H9 (cell line): ENCODE measurements around the gene KBTBD12. TPM values are rescaled to one million over a fixed set of nuclear protein-coding genes. Genes with fewer than 3 reads are reported as not detected.

Experiments
- DNase-seq: peaks from one replicate; pipeline ENCODE4 v3.0.0-alpha.2; 2017
- H2AFZ ChIP-seq: one replicate; pipeline ENCODE4 v1.6.1; 2013; ENCODE audit warnings: mild to moderate bottlenecking, low read length, control low read depth, moderate library complexity
- H2AK5ac ChIP-seq: 2 replicates; pipeline ENCODE4 v1.6.1; 2013; ENCODE audit warnings: low read length, control low read depth, mixed read lengths; ENCODE audit not compliant: insufficient read length
- H2BK120ac ChIP-seq: one replicate; pipeline ENCODE4 v1.6.1; 2013; ENCODE audit warnings: low read depth, mild to moderate bottlenecking, low read length, control low read depth, inconsistent platforms; ENCODE audit not compliant: poor library complexity, severe bottlenecking
- H2BK12ac ChIP-seq: 2 replicates; pipeline ENCODE4 v1.6.1; 2013; ENCODE audit warnings: low read length, control low read depth, mixed read lengths, low read depth; ENCODE audit not compliant: insufficient read length
- H2BK15ac ChIP-seq: 2 replicates; pipeline ENCODE4 v1.6.1; 2013; ENCODE audit warnings: low read depth, low read length, control low read depth
- H2BK20ac ChIP-seq: one replicate; pipeline ENCODE4 v1.6.1; 2013; ENCODE audit warnings: low read depth, mild to moderate bottlenecking, low read length, control low read depth, inconsistent platforms; ENCODE audit not compliant: poor library complexity, severe bottlenecking
- H2BK5ac ChIP-seq: 2 replicates; pipeline ENCODE4 v1.6.1; 2013; ENCODE audit warnings: low read length, control low read depth, mixed read lengths; ENCODE audit not compliant: insufficient read length
- H3K14ac ChIP-seq: 2 replicates; pipeline ENCODE4 v1.6.1; 2013; ENCODE audit warnings: low read length, control low read depth; ENCODE audit not compliant: insufficient read depth
- H3K18ac ChIP-seq: 2 replicates; pipeline ENCODE4 v1.6.1; 2013; ENCODE audit warnings: low read depth, mild to moderate bottlenecking, mixed read lengths, low read length, control low read depth; ENCODE audit not compliant: insufficient read length
- H3K23ac ChIP-seq: 2 replicates; pipeline ENCODE4 v1.6.1; 2013; ENCODE audit warnings: low read length, control low read depth, mixed read lengths, low read depth; ENCODE audit not compliant: insufficient read length
- H3K23me2 ChIP-seq: 2 replicates; pipeline ENCODE4 v1.6.1; 2013; ENCODE audit warnings: low read depth, mild to moderate bottlenecking, mixed read lengths, low read length, control low read depth; ENCODE audit not compliant: insufficient read length, poor library complexity, severe bottlenecking
- H3K27ac ChIP-seq: 2 replicates; pipeline ENCODE4 v1.5.1; 2013; ENCODE audit warnings: low read length, control low read depth, mixed read lengths, low read depth; ENCODE audit not compliant: insufficient read length
- H3K27me3 ChIP-seq: 2 replicates; pipeline ENCODE4 v1.6.1; 2013; ENCODE audit warnings: low read length, control low read depth, inconsistent platforms; ENCODE audit not compliant: insufficient read depth
- H3K4ac ChIP-seq: 2 replicates; pipeline ENCODE4 v1.6.1; 2013; ENCODE audit warnings: low read depth, mild to moderate bottlenecking, control low read depth, inconsistent platforms, low read length, moderate library complexity
- H3K4me1 ChIP-seq: 2 replicates; pipeline ENCODE4 v1.6.1; 2013; ENCODE audit warnings: low read length, control low read depth, inconsistent platforms; ENCODE audit not compliant: insufficient read depth
- H3K4me2 ChIP-seq: 2 replicates; pipeline ENCODE4 v1.6.1; 2013; ENCODE audit warnings: low read length, control low read depth, mixed read lengths; ENCODE audit not compliant: insufficient read length, insufficient read depth
- H3K56ac ChIP-seq: 2 replicates; pipeline ENCODE4 v1.6.1; 2013; ENCODE audit warnings: low read depth, mild to moderate bottlenecking, mixed read lengths, low read length, control low read depth; ENCODE audit not compliant: insufficient read length
- H3K79me1 ChIP-seq: 2 replicates; pipeline ENCODE4 v1.6.1; 2013; ENCODE audit warnings: low read depth, mild to moderate bottlenecking, moderate library complexity, low read length, control low read depth, inconsistent platforms; ENCODE audit not compliant: insufficient read depth, poor library complexity, severe bottlenecking
- H3K79me2 ChIP-seq: 2 replicates; pipeline ENCODE4 v1.6.1; 2013; ENCODE audit warnings: low read length, control low read depth, inconsistent platforms; ENCODE audit not compliant: insufficient read depth
- H3K9ac ChIP-seq: 2 replicates; pipeline ENCODE4 v1.6.1; 2013; ENCODE audit warnings: low read length, control low read depth, mixed read lengths; ENCODE audit not compliant: insufficient read length; ENCODE audit errors: extremely low read depth
- H3K9me3 ChIP-seq: one replicate; pipeline ENCODE4 v1.6.1; 2013; ENCODE audit warnings: low read depth, low read length, inconsistent platforms; ENCODE audit not compliant: control insufficient read depth
- H3T11ph ChIP-seq: one replicate; pipeline ENCODE4 v1.6.1; 2013; ENCODE audit warnings: mild to moderate bottlenecking, low read length, control low read depth, inconsistent platforms
- H4K20me1 ChIP-seq: one replicate; pipeline ENCODE4 v1.6.1; 2013; ENCODE audit not compliant: control insufficient read depth, insufficient read length, insufficient read depth
- H4K5ac ChIP-seq: 2 replicates; pipeline ENCODE4 v1.6.1; 2013; ENCODE audit warnings: low read depth, mild to moderate bottlenecking, mixed read lengths, low read length, control low read depth; ENCODE audit not compliant: insufficient read length
- H4K8ac ChIP-seq: replicated peaks from 2 replicates; pipeline ENCODE4 v1.6.1; 2013; ENCODE audit warnings: low read length, control low read depth, mixed read lengths, low read depth; ENCODE audit not compliant: insufficient read length
- H4K91ac ChIP-seq: 2 replicates; pipeline ENCODE4 v1.6.1; 2013; ENCODE audit warnings: low read depth, mild to moderate bottlenecking, moderate library complexity, mixed read lengths, low read length, control low read depth; ENCODE audit not compliant: insufficient read length
- H3K27ac Mint-ChIP-seq, 3 experiments: 2 replicates in 2 of 3; 3 replicates in 1 of 3; pipeline ENCODE4 v1.8.0; 2020 to 2021; ENCODE audit warnings: mixed read lengths in 3 of 3, mild to moderate bottlenecking in 1 of 3, moderate library complexity in 1 of 3
- H3K27me3 Mint-ChIP-seq: 2 replicates; pipeline ENCODE4 v1.8.0; 2021; ENCODE audit warnings: low read depth, mild to moderate bottlenecking, moderate library complexity, mixed read lengths
- H3K36me3 Mint-ChIP-seq, 3 experiments: 2 replicates in 2 of 3; 3 replicates in 1 of 3; pipeline ENCODE4 v1.8.0; 2020 to 2021; ENCODE audit warnings: low read depth in 3 of 3, mixed read lengths in 3 of 3; ENCODE audit not compliant: insufficient read depth in 1 of 3
- H3K4me1 Mint-ChIP-seq, 2 experiments: 2 replicates each; pipeline ENCODE4 v1.8.0; 2020; ENCODE audit warnings: mixed read lengths in 2 of 2
- H3K4me3 Mint-ChIP-seq, 2 experiments: 2 replicates in 1 of 2; 3 replicates in 1 of 2; pipeline ENCODE4 v1.8.0; 2020 to 2021; ENCODE audit warnings: mild to moderate bottlenecking in 2 of 2, mixed read lengths in 2 of 2, moderate library complexity in 1 of 2
- H3K9me3 Mint-ChIP-seq, 2 experiments: 2 replicates in 1 of 2; 3 replicates in 1 of 2; pipeline ENCODE4 v1.8.0; 2020; ENCODE audit warnings: mild to moderate bottlenecking in 2 of 2, mixed read lengths in 2 of 2, moderate library complexity in 1 of 2
- WGBS: extraction: QIAGEN DNeasy Blood & Tissue Kit; methylation state at CpG from one replicate; pipeline ENCODE4 v1.1.7; 2013; ENCODE audit warnings: missing lambda C conversion rate, low lambda C conversion rate, mixed read lengths; ENCODE audit not compliant: insufficient read length; ENCODE audit errors: extremely low coverage; 5-methylcytosine and 5-hydroxymethylcytosine counted together
- total RNA-seq: library from RNA; stranded (reverse); gene quantifications from 2 replicates; pipeline ENCODE4 v1.2.1, GENCODE V29; 2021
- TF ChIP-seq, protein P1 (sequence below): fragments of 200-600 bp; sonication (generic); conservative IDR thresholded peaks from 3 replicates; pipeline ENCODE4 v1.8.0; 2021; ENCODE audit warnings: antibody characterized with exemption, mild to moderate bottlenecking

The KBTBD12 gene
- total RNA-seq, 1 experiment from 2014 or later, result not detected

DNA sequence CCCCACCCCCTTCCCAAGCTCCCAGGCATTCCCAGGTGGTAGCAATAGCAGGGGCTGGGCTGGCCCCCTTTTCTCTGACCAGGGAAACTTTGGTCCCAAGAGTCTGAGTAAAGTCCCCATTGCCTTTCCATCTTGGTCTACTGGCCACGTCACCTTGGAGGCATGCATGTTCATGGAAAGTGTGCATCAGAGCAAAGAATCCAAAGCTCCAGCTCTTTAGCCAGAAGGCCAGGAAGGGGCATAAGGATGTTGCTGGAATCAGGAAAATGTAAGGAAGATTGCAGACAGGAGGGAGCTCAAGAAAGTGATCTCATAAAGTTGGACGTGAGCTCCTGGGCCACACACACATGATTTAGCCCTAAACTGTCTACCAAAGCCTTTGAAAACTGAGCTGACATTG lies 63.6 kb downstream of the KBTBD12 start:
- no peak overlapping the region for H3K14ac ChIP-seq
- no CpG with 5 or more reads among the region's 2 CpGs for WGBS
- H3K4ac ChIP-seq, result no peak overlapping the region
- H4K8ac ChIP-seq, result no peak overlapping the region
- peaks cover 2 to 3% of the 10 kb centered on the region in 2 experiments; a peak in 4 of 5 replicates for H3K9me3 Mint-ChIP-seq
- no peak overlapping the region for H2BK20ac ChIP-seq
- peaks cover 33% of the 10 kb centered on the region for H3K27me3 Mint-ChIP-seq
- no peak overlapping the region for H3K27ac ChIP-seq
- no peaks in the 10 kb centered on the region for H3K79me1 ChIP-seq
- TF ChIP-seq, protein P1, sequence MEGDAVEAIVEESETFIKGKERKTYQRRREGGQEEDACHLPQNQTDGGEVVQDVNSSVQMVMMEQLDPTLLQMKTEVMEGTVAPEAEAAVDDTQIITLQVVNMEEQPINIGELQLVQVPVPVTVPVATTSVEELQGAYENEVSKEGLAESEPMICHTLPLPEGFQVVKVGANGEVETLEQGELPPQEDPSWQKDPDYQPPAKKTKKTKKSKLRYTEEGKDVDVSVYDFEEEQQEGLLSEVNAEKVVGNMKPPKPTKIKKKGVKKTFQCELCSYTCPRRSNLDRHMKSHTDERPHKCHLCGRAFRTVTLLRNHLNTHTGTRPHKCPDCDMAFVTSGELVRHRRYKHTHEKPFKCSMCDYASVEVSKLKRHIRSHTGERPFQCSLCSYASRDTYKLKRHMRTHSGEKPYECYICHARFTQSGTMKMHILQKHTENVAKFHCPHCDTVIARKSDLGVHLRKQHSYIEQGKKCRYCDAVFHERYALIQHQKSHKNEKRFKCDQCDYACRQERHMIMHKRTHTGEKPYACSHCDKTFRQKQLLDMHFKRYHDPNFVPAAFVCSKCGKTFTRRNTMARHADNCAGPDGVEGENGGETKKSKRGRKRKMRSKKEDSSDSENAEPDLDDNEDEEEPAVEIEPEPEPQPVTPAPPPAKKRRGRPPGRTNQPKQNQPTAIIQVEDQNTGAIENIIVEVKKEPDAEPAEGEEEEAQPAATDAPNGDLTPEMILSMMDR, result no peak
- no peak overlapping the region for H4K5ac ChIP-seq
- no peaks in the 10 kb centered on the region for H3K4me1 ChIP-seq
- no peak overlapping the region for H3T11ph ChIP-seq
- H2BK15ac ChIP-seq, result no peak overlapping the region
- H2BK5ac ChIP-seq, result no peak overlapping the region
- no peak overlapping the region for H2BK12ac ChIP-seq
- no peak overlapping the region for H3K4me2 ChIP-seq
- H3K9ac ChIP-seq, result no peak overlapping the region
- H2AK5ac ChIP-seq, result no peak overlapping the region
- no peak overlapping the region for H3K18ac ChIP-seq
- no peaks in the 10 kb centered on the region for H3K79me2 ChIP-seq
- 0 out of 4 replicates have a peak, but pooled peaks cover 0 to 3% of the 10 kb centered on the region in 2 experiments for H3K4me1 Mint-ChIP-seq
- no peak overlapping the region for H2BK120ac ChIP-seq
- no peak overlapping the region for H2AFZ ChIP-seq
- H3K9me3 ChIP-seq, result no peaks in the 10 kb centered on the region
- no peaks in the 10 kb centered on the region for H3K23me2 ChIP-seq
- H3K4me3 Mint-ChIP-seq, result no peak overlapping the region
- H3K36me3 Mint-ChIP-seq, result no peaks in the 10 kb centered on the region
- no peak for DNase-seq
- H3K27ac Mint-ChIP-seq, result no peak overlapping the region
- H3K23ac ChIP-seq, result no peak overlapping the region
- no peaks in the 10 kb centered on the region for H3K27me3 ChIP-seq
- H4K20me1 ChIP-seq, result no peaks in the 10 kb centered on the region
- H3K56ac ChIP-seq, result no peak overlapping the region
- H4K91ac ChIP-seq, result no peak overlapping the region
